ENCODE measurements around the gene FBXO30.

FBXO30 gene

DNA sequence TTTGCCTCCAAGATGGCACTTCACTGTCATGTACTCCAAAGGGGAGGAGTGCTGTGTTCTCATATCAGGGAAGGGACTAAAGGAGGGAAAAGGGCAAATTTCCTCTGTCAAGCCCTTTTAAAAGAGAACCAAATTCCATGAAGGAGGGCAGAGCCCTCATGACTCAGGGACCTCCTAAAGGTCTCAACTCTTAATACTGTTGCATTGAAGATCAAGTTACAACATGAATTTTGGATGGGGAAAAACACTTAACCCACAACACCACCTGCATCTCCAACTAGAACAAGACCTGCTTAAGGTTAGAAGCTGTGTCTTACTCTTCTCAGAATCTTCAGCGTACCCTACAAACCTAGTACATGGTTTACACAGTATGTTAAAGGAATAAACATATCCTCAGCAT, 23.7 kb upstream of the FBXO30 start:
- Histone ChIP-seq H3K36me3 (ENCODE audit: control insufficient read depth, insufficient read depth, low read length) (no peaks in the 10 kb centered on the region), H3K9ac (ENCODE audit: low read length) (no peak overlapping the region), H3K27me3 (ENCODE audit: control insufficient read depth, insufficient read depth, low read length) (no peaks in the 10 kb centered on the region), H3K4me3 (ENCODE audit: low read length) (no peak overlapping the region), H3K4me1 (ENCODE audit: control insufficient read depth, insufficient read depth, low read length) (no peaks in the 10 kb centered on the region), H3K9me3 (ENCODE audit: control insufficient read depth, low read length) (no peaks in the 10 kb centered on the region)

DNA sequence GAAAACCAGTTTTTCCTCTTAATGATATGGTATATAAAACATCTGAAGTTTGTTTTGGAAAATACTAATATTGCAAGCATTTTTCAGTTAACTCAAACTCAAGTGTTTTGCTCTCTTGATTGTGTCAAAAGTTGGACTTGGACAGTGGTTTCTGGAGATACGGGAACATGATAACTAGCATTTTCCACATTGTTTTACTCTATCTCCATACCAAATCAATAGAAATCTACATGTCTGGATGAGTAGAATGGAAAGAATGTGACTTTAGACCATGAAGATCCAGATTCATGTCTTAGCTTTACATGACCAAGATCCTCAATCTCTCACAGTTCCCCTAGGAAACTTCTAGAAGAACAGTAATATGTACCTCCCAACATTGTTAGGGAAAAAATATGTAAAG, 22.2 kb upstream of the FBXO30 start:
- H3K9me3 ChIP-seq (ENCODE audit: control insufficient read depth, low read length), result no peaks in the 10 kb centered on the region
- no peaks in the 10 kb centered on the region for H3K36me3 ChIP-seq (ENCODE audit: control insufficient read depth, insufficient read depth, low read length)

DNA sequence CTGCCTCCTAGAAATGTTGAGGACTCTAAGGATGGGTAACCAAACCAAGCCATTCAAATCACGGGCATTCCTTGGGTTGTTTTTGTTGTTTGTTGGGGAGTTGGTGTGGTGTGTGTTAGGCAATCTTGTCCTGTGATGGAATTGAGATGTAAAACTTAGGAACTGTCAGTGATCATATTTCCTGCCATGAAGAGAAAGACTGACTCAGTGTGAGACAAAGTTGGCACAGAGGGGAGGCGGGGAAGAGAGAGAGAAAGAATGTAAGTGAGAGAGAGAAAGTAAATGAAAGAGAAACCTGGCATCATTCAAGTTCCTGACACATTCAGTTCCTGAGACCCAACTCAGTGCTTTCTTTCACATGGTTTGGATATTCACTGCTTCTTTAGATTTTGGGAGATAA, 21.6 kb upstream of the FBXO30 start:
- H3K27me3 ChIP-seq (ENCODE audit: control insufficient read depth, insufficient read depth, low read length), result no peaks in the 10 kb centered on the region
- H3K4me1 ChIP-seq (ENCODE audit: control insufficient read depth, insufficient read depth, low read length), result no peaks in the 10 kb centered on the region
- no peaks in the 10 kb centered on the region for H3K9me3 ChIP-seq (ENCODE audit: control insufficient read depth, low read length)
- no peak overlapping the region for H3K9ac ChIP-seq (ENCODE audit: low read length)
- no peak overlapping the region for H3K4me3 ChIP-seq (ENCODE audit: low read length)
- no peaks in the 10 kb centered on the region for H3K36me3 ChIP-seq (ENCODE audit: control insufficient read depth, insufficient read depth, low read length)

More for the DNA sequence above, 22.2 kb upstream of the FBXO30 start:
- no peaks in the 10 kb centered on the region for H3K4me1 ChIP-seq (ENCODE audit: control insufficient read depth, insufficient read depth, low read length)
- no peak overlapping the region for H3K9ac ChIP-seq (ENCODE audit: low read length)
- H3K4me3 ChIP-seq (ENCODE audit: low read length), result no peak overlapping the region
- no peaks in the 10 kb centered on the region for H3K27me3 ChIP-seq (ENCODE audit: control insufficient read depth, insufficient read depth, low read length)

DNA sequence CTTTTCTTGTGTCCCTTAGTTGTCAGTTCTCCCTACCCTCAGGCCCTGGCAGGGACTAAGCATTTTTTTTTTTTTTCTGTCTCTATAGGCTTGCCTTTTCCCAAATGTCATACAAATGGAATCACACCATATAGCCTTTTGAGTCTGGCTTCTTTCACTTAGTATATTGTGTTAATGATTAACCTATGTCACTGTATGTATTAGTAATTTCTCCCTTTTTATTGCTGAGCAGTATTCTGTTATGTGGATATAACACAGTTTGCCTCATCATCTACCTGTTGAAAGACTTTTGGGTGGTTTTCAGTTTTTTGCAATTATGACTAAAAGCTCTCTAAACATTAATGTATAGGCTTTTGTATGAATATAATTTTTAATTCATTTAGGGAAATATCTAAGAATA, 16.0 kb upstream of the FBXO30 start:
- Histone ChIP-seq H3K9me3 (ENCODE audit: control insufficient read depth, low read length) (no peaks in the 10 kb centered on the region), H3K4me3 (ENCODE audit: low read length) (no peak overlapping the region), H3K9ac (ENCODE audit: low read length) (no peak overlapping the region), H3K36me3 (ENCODE audit: control insufficient read depth, insufficient read depth, low read length) (no peaks in the 10 kb centered on the region), H3K27me3 (ENCODE audit: control insufficient read depth, insufficient read depth, low read length) (no peaks in the 10 kb centered on the region), H3K4me1 (ENCODE audit: control insufficient read depth, insufficient read depth, low read length) (no peaks in the 10 kb centered on the region)

DNA sequence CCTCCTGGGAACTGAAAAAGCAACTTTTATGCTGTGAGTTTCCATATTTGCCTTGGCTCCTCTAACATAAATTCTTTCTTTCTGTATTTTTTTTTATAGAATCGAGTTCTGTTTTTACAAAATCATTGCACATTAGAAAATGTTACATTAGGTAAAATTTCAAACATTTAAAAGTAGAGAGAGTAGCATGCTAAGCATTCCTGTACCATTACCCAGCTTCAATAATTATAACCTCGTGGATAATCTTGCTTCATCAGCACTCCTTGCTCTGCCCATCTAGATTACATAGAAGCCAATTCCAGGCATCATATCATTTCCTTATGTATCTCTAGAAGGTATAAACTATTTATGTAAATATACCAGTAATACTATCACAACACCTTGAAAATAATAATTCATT, 15.4 kb upstream of the FBXO30 start:
- no peak overlapping the region for H3K4me3 ChIP-seq (ENCODE audit: low read length)
- H3K9ac ChIP-seq (ENCODE audit: low read length), result no peak overlapping the region
- no peaks in the 10 kb centered on the region for H3K27me3 ChIP-seq (ENCODE audit: control insufficient read depth, insufficient read depth, low read length)
- no peaks in the 10 kb centered on the region for H3K9me3 ChIP-seq (ENCODE audit: control insufficient read depth, low read length)
- H3K36me3 ChIP-seq (ENCODE audit: control insufficient read depth, insufficient read depth, low read length), result no peaks in the 10 kb centered on the region
- H3K4me1 ChIP-seq (ENCODE audit: control insufficient read depth, insufficient read depth, low read length), result no peaks in the 10 kb centered on the region

DNA sequence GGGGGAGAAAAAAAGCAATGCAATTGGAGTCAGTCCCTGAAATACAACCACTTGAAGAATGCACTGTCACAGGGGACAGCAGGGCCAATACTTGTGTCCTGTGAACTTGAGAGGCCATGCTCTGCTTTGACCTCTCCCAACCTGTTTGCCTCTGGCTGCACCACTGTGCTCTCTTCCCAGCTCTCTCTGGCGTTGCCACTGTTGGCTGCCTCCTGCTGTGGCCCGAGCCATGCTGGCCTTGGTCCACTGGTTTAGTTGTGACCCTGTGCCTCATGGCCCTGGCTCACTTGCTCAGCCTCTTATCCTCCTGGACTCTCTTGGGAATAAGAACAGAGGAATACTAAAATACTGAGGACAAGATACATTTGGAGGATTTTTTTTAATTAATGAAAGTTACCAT, 14.5 kb upstream of the FBXO30 start:
- Histone ChIP-seq H3K36me3 (ENCODE audit: control insufficient read depth, insufficient read depth, low read length) (no peaks in the 10 kb centered on the region), H3K9me3 (ENCODE audit: control insufficient read depth, low read length) (no peaks in the 10 kb centered on the region), H3K27me3 (ENCODE audit: control insufficient read depth, insufficient read depth, low read length) (no peaks in the 10 kb centered on the region), H3K4me1 (ENCODE audit: control insufficient read depth, insufficient read depth, low read length) (no peaks in the 10 kb centered on the region), H3K4me3 (ENCODE audit: low read length) (no peak overlapping the region), H3K9ac (ENCODE audit: low read length) (no peak overlapping the region)

DNA sequence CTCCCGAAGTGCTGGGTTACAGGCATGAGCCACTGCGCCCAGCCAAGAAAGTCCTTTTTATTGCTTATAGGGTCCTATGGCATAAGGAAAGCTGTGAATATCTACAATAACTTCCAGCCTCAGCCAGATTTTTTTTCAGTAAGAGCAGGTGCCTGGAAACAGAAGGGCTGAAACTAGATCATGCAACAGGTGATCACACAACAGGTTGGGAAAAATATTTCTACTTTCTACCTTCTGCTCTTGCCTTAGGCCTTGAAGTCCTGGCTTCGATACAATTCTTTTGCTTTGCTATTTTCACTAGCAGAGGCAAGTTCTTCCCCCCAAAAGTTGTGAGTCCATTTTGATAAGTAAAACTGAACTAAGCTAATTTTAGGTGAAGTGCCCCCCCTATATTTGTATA, 9.7 kb upstream of the FBXO30 start:
- Histone ChIP-seq H3K9me3 (ENCODE audit: control insufficient read depth, low read length) (no peaks in the 10 kb centered on the region), H3K9ac (ENCODE audit: low read length) (no peak overlapping the region), H3K4me1 (ENCODE audit: control insufficient read depth, insufficient read depth, low read length) (no peaks in the 10 kb centered on the region), H3K36me3 (ENCODE audit: control insufficient read depth, insufficient read depth, low read length) (no peaks in the 10 kb centered on the region), H3K4me3 (ENCODE audit: low read length) (no peak overlapping the region), H3K27me3 (ENCODE audit: control insufficient read depth, insufficient read depth, low read length) (no peaks in the 10 kb centered on the region)

DNA sequence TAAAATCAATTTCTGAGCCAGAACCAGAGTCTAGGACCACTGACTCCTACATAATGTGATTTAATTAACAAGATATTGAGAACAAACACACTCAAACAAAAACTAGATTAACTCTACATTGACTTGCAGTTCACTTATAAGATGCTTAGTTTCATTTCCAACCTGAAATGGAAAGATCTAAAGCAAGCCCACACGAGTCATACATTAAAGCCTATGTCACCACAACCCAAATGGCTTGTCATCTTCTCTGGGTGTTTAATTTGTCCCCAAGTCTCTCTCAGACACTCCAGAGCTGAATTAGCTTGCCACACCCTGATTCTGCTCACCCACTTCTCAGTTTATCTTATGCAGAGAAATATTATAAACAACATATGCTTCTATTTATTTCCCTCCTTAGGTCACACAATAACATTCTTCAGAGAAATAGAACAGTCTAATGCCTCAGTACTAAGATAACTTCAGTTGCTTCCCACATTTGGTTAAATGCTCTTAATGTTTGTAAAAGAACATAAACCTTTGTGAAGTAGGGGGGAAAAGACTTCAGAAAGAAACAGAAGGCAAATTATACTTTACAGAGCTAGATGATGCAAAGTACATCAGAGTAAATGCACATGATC, 8.8 kb upstream of the FBXO30 start:
- Histone ChIP-seq H3K36me3 (ENCODE audit: control insufficient read depth, insufficient read depth, low read length) (no peaks in the 10 kb centered on the region), H3K27me3 (ENCODE audit: control insufficient read depth, insufficient read depth, low read length) (no peaks in the 10 kb centered on the region), H3K4me1 (ENCODE audit: control insufficient read depth, insufficient read depth, low read length) (no peaks in the 10 kb centered on the region), H3K9me3 (ENCODE audit: control insufficient read depth, low read length) (no peaks in the 10 kb centered on the region), H3K4me3 (ENCODE audit: low read length) (no peak overlapping the region), H3K9ac (ENCODE audit: low read length) (no peak overlapping the region)

DNA sequence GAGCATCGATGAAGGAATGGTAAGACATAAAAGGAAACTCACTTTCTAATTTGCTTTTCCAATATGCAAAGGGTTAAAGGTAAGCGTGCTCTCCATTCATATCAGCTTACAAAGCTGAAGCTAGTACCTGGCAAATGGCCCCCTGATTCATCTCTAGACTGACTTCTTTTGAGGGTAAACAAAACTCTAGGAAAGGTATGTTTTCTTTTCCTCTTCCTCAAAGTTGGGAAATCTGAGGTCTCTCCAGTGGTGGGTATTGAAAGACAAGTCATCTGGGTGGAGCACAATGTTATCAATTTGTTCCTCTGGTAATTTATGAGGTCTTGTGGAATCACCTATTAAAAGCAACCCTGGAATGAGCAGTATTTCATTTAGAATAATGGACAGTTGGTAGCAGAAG, 7.9 kb upstream of the FBXO30 start:
- Histone ChIP-seq H3K4me3 (ENCODE audit: low read length) (no peak overlapping the region), H3K36me3 (ENCODE audit: control insufficient read depth, insufficient read depth, low read length) (no peaks in the 10 kb centered on the region), H3K4me1 (ENCODE audit: control insufficient read depth, insufficient read depth, low read length) (no peaks in the 10 kb centered on the region), H3K9me3 (ENCODE audit: control insufficient read depth, low read length) (no peaks in the 10 kb centered on the region), H3K9ac (ENCODE audit: low read length) (no peak overlapping the region), H3K27me3 (ENCODE audit: control insufficient read depth, insufficient read depth, low read length) (no peaks in the 10 kb centered on the region)

DNA sequence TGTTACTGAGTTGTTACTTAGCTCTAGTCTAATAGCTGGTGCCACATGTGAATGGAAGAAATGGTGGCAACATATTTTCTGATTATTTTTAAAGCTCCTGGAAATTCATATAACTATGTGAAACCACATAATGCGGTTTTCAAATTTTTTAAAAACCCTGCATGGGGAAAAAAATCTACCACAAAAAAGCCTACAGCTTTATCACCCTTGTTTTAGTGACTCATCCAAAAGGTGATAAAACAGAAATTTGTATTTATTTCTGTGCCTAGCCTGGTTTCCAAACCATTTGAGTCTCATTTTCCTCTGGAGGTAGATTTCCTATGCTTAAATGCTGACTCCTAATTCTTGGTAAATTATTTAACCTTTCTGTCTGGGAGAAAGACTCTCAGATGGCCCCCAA, 5.4 kb upstream of the FBXO30 start:
- Histone ChIP-seq H3K9ac (ENCODE audit: low read length) (no peak overlapping the region), H3K4me3 (ENCODE audit: low read length) (no peak overlapping the region), H3K9me3 (ENCODE audit: control insufficient read depth, low read length) (no peaks in the 10 kb centered on the region), H3K36me3 (ENCODE audit: control insufficient read depth, insufficient read depth, low read length) (no peaks in the 10 kb centered on the region), H3K4me1 (ENCODE audit: control insufficient read depth, insufficient read depth, low read length) (peaks cover 12% of the 10 kb centered on the region), H3K27me3 (ENCODE audit: control insufficient read depth, insufficient read depth, low read length) (no peaks in the 10 kb centered on the region)

DNA sequence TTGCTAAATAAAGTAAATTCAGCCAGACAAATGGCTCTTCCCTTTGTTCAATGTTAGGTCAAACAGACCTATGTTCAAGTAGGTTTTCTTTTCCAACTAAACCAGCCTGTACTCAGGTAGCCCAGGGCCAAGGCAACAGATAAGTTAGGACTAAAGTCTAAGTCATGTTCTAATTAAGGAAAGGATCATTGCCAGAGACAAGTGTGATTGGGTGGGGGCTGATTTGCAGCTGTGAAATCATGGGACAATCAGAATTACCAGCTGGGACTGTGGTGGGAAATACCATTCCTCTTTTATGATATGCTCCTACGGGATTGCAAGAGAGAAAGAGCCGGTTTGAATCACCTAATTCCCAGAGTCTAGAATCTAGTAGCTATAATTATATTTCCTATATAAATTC, 4.2 kb upstream of the FBXO30 start:
- Histone ChIP-seq H3K9ac (ENCODE audit: low read length) (no peak overlapping the region), H3K4me1 (ENCODE audit: control insufficient read depth, insufficient read depth, low read length) (peaks cover 12% of the 10 kb centered on the region), H3K4me3 (ENCODE audit: low read length) (no peak overlapping the region), H3K9me3 (ENCODE audit: control insufficient read depth, low read length) (no peaks in the 10 kb centered on the region), H3K36me3 (ENCODE audit: control insufficient read depth, insufficient read depth, low read length) (no peaks in the 10 kb centered on the region), H3K27me3 (ENCODE audit: control insufficient read depth, insufficient read depth, low read length) (no peaks in the 10 kb centered on the region)

DNA sequence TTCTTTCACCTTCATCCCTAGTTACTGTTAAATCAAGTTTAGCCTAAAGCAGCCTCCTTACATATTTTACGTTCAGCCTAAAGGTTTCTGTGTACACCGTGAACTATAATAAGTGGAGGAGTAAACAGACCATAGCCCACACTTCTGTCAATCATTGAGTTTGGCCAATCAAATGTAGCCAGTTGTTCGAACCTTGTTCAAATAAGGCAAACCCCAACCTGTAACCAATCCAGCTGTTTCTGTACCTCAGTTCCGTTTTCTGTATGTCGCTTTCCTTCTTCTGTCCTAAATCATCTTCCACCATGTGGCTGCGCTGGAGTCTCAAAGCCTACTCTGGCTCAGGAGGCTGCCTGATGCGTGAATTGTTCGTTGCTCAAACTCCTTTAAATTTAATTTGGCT, 1.8 kb upstream of the FBXO30 start:
- Histone ChIP-seq H3K27me3 (ENCODE audit: control insufficient read depth, insufficient read depth, low read length) (no peaks in the 10 kb centered on the region), H3K4me3 (ENCODE audit: low read length) (no peak overlapping the region), H3K9ac (ENCODE audit: low read length) (no peak overlapping the region), H3K9me3 (ENCODE audit: control insufficient read depth, low read length) (no peaks in the 10 kb centered on the region), H3K4me1 (ENCODE audit: control insufficient read depth, insufficient read depth, low read length) (peaks cover 22% of the 10 kb centered on the region), H3K36me3 (ENCODE audit: control insufficient read depth, insufficient read depth, low read length) (no peaks in the 10 kb centered on the region)

All from mucosa of stomach (tissue), 1 donor.